VCaP (cell line): ENCODE data around the gene CAMSAP3.
A peak's percentile ranks its signal among the peaks of the same experiment; 100 is the strongest.

ENCODE experiments used
- H3K27ac ChIP-seq: fragments of 450-650 bp; 2 replicates; pipeline ENCODE4 v1.5.1; 2017
- TF ChIP-seq, protein P1 (sequence below): fragments of 450-650 bp; conservative IDR thresholded peaks from 2 replicates; pipeline ENCODE4 v1.5.1; 2017; ENCODE audit warnings: mild to moderate bottlenecking, moderate library complexity

CAMSAP3 gene, protein sequence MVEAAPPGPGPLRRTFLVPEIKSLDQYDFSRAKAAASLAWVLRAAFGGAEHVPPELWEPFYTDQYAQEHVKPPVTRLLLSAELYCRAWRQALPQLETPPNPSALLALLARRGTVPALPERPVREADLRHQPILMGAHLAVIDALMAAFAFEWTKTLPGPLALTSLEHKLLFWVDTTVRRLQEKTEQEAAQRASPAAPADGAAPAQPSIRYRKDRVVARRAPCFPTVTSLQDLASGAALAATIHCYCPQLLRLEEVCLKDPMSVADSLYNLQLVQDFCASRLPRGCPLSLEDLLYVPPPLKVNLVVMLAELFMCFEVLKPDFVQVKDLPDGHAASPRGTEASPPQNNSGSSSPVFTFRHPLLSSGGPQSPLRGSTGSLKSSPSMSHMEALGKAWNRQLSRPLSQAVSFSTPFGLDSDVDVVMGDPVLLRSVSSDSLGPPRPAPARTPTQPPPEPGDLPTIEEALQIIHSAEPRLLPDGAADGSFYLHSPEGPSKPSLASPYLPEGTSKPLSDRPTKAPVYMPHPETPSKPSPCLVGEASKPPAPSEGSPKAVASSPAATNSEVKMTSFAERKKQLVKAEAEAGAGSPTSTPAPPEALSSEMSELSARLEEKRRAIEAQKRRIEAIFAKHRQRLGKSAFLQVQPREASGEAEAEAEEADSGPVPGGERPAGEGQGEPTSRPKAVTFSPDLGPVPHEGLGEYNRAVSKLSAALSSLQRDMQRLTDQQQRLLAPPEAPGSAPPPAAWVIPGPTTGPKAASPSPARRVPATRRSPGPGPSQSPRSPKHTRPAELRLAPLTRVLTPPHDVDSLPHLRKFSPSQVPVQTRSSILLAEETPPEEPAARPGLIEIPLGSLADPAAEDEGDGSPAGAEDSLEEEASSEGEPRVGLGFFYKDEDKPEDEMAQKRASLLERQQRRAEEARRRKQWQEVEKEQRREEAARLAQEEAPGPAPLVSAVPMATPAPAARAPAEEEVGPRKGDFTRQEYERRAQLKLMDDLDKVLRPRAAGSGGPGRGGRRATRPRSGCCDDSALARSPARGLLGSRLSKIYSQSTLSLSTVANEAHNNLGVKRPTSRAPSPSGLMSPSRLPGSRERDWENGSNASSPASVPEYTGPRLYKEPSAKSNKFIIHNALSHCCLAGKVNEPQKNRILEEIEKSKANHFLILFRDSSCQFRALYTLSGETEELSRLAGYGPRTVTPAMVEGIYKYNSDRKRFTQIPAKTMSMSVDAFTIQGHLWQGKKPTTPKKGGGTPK

DNA sequence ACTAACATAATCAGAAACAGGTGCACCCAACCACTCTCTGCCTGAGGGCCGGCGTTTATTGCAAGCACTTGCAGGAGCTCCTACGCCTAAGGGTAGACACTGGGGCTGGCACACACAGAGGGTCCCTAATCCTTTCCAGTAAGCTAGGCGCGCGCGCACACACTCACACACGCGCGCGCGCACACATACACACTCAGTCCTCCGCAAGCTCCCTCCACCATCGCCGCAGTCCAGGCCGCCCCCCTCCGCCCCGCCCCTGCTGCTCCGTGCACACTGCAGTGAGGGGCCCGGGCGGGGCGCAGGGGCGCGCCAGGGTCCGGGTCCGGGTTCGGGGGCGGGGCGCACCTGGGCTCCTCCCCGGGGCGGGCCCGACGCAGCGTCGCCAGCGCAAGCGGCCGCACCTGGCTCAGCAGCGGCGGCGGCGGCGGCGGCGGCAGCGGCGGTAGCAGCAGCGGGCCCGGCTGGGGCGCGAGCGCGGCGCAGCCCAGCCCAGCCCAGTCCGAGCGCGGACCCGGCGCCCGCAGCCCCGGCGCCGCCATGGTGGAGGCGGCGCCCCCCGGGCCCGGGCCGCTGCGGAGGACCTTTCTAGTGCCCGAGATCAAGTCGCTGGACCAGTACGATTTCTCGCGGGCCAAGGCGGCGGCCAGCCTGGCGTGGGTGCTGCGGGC is at the start of gene CAMSAP3:
CAMSAP3 (plus strand) TSS at position 398 of the 668 bp plus-strand sequence; CDS start at position 538, 140 bp downstream.
- TF ChIP-seq, protein P1, sequence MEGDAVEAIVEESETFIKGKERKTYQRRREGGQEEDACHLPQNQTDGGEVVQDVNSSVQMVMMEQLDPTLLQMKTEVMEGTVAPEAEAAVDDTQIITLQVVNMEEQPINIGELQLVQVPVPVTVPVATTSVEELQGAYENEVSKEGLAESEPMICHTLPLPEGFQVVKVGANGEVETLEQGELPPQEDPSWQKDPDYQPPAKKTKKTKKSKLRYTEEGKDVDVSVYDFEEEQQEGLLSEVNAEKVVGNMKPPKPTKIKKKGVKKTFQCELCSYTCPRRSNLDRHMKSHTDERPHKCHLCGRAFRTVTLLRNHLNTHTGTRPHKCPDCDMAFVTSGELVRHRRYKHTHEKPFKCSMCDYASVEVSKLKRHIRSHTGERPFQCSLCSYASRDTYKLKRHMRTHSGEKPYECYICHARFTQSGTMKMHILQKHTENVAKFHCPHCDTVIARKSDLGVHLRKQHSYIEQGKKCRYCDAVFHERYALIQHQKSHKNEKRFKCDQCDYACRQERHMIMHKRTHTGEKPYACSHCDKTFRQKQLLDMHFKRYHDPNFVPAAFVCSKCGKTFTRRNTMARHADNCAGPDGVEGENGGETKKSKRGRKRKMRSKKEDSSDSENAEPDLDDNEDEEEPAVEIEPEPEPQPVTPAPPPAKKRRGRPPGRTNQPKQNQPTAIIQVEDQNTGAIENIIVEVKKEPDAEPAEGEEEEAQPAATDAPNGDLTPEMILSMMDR: no peak
- peak within 1 kb of the TSS; percentile 74 for H3K27ac ChIP-seq

GRCh38 chr19:7545904-7546303 is 49.8 kb upstream of the CAMSAP3 start:
- no peak overlapping the region for H3K27ac ChIP-seq
- TF ChIP-seq, protein P1: no peak

GRCh38 chr19:7547159-7547558 is 48.5 kb upstream of the CAMSAP3 start:
- TF ChIP-seq, protein P1: no peak
- H3K27ac ChIP-seq: no peak overlapping the region

DNA sequence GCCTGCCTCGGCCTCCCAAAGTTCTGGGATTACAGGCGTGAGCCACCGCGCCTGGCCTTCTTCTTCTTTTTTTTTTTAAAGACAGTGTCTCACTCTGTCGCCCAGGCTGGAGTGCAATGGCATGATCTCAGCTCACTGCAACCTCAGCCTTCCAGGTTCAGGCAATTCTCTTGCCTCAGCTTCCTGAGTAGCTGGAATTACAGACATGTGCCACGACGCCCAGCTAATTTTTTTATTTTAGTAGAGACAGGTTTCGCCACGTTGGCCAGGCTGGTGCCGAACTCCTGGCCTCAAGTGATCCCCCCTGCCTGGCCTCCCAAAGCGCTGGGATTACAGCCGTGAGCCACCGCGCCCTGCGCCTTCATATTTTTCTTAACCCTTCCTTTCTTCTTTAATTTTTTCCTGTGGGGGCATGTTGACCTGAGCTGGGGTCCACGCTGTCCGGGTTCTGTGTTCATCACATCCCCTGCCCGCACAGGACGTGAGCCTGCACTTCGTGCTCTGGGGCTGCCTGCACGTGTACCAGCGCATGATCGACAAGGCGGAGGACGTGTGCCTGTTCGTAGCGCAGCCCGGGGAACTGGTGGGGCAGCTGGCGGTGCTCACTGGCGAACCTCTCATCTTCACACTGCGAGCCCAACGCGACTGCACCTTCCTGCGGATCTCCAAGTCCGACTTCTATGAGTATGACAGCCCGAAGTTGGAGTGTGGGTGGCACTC is 46.1 kb upstream of the CAMSAP3 start:
- no peak overlapping the region for H3K27ac ChIP-seq
- TF ChIP-seq, protein P1: no peak

DNA sequence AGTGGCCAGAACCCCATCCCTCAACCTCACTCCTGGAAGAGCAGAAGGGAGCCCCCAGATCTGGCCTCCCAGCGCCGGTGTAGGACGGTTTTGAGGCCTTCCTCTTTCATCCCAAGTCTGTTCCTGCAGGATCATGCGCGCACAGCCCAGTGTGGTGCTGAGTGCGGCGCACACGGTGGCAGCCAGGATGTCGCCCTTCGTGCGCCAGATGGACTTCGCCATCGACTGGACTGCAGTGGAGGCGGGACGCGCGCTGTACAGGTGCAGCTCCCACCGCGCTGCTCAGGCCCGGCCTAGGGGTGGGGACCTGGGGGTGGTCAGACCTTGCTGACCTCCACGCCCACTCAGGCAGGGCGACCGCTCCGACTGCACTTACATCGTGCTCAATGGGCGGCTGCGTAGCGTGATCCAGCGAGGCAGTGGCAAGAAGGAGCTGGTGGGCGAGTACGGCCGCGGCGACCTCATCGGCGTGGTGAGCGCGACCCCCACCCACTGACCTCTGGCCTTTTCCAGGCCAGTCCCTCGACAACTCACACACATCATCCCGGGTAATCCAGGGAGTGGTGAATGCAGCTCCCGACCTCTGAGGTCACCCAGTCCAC is 45.4 kb upstream of the CAMSAP3 start:
- no peak overlapping the region for H3K27ac ChIP-seq
- TF ChIP-seq, protein P1: no peak

DNA sequence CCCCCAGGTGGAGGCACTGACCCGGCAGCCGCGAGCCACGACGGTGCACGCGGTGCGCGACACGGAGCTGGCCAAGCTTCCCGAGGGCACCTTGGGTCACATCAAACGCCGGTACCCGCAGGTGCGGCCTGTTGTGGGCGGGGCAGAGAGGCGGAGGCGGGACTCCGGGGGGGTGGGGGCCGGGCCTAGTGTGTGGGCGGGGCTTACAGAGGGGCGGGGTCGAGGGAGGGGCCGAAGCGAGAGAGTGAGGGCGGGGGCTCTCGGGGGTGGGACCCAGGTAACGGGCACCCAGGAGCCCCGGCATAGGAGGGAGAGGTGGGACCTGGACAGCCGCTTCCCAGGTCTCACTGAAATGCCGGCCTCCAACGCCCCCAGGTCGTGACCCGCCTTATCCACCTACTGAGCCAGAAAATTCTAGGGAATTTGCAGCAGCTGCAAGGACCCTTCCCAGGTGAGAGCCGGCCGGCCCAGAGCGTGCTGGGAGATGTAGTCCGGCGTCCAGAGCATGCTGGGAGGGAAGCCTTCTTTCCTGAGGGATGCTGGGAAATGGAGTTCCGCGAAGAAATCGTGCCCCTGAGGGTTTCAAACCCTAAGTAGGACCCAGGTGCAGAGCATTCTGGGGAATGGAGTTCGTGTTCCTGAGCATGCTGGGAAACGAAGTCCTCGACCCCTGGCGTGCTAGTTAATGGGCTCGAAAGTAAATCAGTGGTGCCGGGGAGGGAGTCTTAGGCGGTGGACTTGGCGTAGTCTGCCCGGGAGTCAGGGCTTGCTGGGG is 44.5 kb upstream of the CAMSAP3 start:
- no peak overlapping the region for H3K27ac ChIP-seq
- TF ChIP-seq, protein P1: no peak
